Transverse colon (tissue), 4 donors: ENCODE results near the gene XPC.

ENCODE experiments used
- CTCF ChIP-seq, 5 experiments: fragments of 200-600 bp in 3 of 5; fragments of 450-650 bp in 2 of 5; sonication (generic) in 3 of 5; IDR thresholded peaks; 1 replicate in 2 of 5; 2 replicates in 3 of 5; pipeline ENCODE4 v1.5.1; 2016 to 2017; ENCODE audit warnings: antibody characterized with exemption in 5 of 5, inconsistent platforms in 3 of 5, mild to moderate bottlenecking in 2 of 5, moderate library complexity in 1 of 5
- EP300 ChIP-seq: sonication (generic); formaldehyde crosslinking; IDR thresholded peaks from one replicate; pipeline ENCODE4 v1.6.1; 2017; ENCODE audit warnings: antibody characterized with exemption, low read depth
- POLR2A ChIP-seq: fragments of 450-650 bp; IDR thresholded peaks from one replicate; pipeline ENCODE4 v1.6.1; 2016; ENCODE audit warnings: antibody characterized with exemption, mild to moderate bottlenecking, moderate library complexity
- POLR2AphosphoS5 ChIP-seq, 3 donors: sonication (generic); formaldehyde crosslinking; IDR thresholded peaks; one replicate each; pipeline ENCODE4 v1.6.1; 2016; ENCODE audit warnings: antibody characterized with exemption in 3 of 3

DNA sequence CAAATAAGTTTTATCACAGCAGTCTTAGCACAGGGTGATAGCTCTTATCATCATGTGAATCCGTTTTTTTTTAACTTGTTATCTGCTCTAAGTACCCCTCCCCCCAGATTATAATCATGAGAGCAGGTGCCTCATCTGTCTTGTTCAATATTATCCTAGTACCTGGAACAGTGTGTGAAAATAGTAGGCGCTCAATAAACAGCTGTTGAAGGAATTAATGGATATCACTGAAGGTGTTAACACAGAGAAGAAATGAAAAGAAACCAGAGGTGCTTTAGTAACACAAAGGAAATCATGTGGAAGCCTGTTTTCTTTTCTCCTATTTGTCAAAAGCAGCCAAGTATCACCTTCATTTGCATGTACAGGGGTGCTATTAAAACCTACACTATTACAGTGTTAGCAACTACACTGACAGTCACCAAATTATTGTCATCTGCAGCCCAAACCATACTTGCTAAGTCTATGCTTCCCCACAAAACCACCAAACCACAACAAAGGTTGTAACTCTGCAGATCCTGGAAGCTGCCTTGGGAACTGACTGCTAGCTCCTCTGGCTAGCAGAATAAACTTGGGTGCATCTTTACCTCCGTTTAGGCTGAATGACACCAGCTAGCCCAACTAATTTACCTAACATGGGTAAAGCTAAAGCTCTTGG, 2.9 kb downstream of the XPC start:
- TF ChIP-seq CTCF (IDR thresholded peaks at IDR 0.05) (no peak), POLR2A (no peak), EP300 (no peak), POLR2AphosphoS5 (IDR thresholded peaks at IDR 0.05) (no peak)
